Measurements from ENCODE around the gene TOR4A. TPM values are rescaled to one million over a fixed set of nuclear protein-coding genes. Genes with fewer than 3 reads are reported as not detected.
A peak's percentile ranks its signal among the peaks of the same experiment; 100 is the strongest.
"Not testable (repeated sequence)": the region's sequence is repeated elsewhere in the genome, so short reads cannot be mapped to it uniquely, and the experiment has no call there.

The TOR4A gene
- total RNA-seq, 2 experiments from 2014 or later, result 8.1 to 8.2 TPM

GRCh38 chr9:137252555-137253506 is 24.7 kb upstream of the TOR4A start:
- H3K4me3 Mint-ChIP-seq, result no peak overlapping the region
- H3K4me1 Mint-ChIP-seq, result peaks cover 5% of the 10 kb centered on the region
- POLR2A ChIA-PET, result interaction anchor here (2.0 to 7.2 kb wide), 2 partner anchors 10 to 29 kb away, joined by 9 to 171 read pairs; partner anchors contain the start of genes CYSRT1, RNF208 and TUBB4B
- no peak for ATAC-seq (ENCODE audit: low read depth)
- H3K27me3 Mint-ChIP-seq, result no peaks in the 10 kb centered on the region
- no peaks in the 10 kb centered on the region for H3K36me3 Mint-ChIP-seq
- peak; percentile 32 for DNase-seq
- H3K9me3 Mint-ChIP-seq, result no peaks in the 10 kb centered on the region
- no peak overlapping the region for H3K27ac Mint-ChIP-seq

- peaks cover 5% of the 10 kb centered on the region for H3K4me1 Mint-ChIP-seq
- POLR2A ChIA-PET, result interaction anchor here (0.5 to 7.2 kb wide), 10 partner anchors 11 to 169 kb away, joined by 3 to 171 read pairs (median 7); partner anchors contain the start of genes CYSRT1, EXD3, MAN1B1 and NOXA1
- H3K36me3 Mint-ChIP-seq, result no peaks in the 10 kb centered on the region
- no peaks in the 10 kb centered on the region for H3K9me3 Mint-ChIP-seq
- peak overlapping the region; percentile 79 for H3K4me3 Mint-ChIP-seq
- no peak for ATAC-seq (ENCODE audit: low read depth)
- H3K27me3 Mint-ChIP-seq, result no peaks in the 10 kb centered on the region
- peak; percentile 38 for DNase-seq
- H3K27ac Mint-ChIP-seq, result peak overlapping the region; percentile 64
Measured at GRCh38 chr9:137253717-137254623, 23.6 kb upstream of the TOR4A start.

- peaks cover 5% of the 10 kb centered on the region for H3K4me1 Mint-ChIP-seq
- peaks cover 2% of the 10 kb centered on the region for H3K36me3 Mint-ChIP-seq
- no peaks in the 10 kb centered on the region for H3K27me3 Mint-ChIP-seq
- peak within 1 kb of the TSS; percentile 76 for H3K27ac Mint-ChIP-seq
- ATAC-seq (ENCODE audit: low read depth), result peak; percentile 88
- peak; percentile 100 for DNase-seq
- peak within 1 kb of the TSS; percentile 91 for H3K4me3 Mint-ChIP-seq
- no peaks in the 10 kb centered on the region for H3K9me3 Mint-ChIP-seq
- POLR2A ChIA-PET, result interaction anchor here (0.5 to 7.2 kb wide), 10 partner anchors 12 to 169 kb away, joined by 3 to 171 read pairs (median 7); partner anchors contain the start of genes CYSRT1, EXD3, MAN1B1 and NDOR1
Measured at GRCh38 chr9:137254624-137255447, 22.7 kb upstream of the TOR4A start, which contains the start of gene NELFB. Gene NELFB (plus strand): TSS chr9:137255327.

- Mint-ChIP-seq H3K36me3 (peaks cover 2% of the 10 kb centered on the region), H3K4me1 (peaks cover 5% of the 10 kb centered on the region), H3K27me3 (no peaks in the 10 kb centered on the region), H3K9me3 (no peaks in the 10 kb centered on the region), H3K4me3 (peak overlapping the region; percentile 91), H3K27ac (peak overlapping the region; percentile 76)
- ATAC-seq (ENCODE audit: low read depth) (peak; percentile 29), DNase-seq (no peak)
- POLR2A ChIA-PET, result interaction anchor here (0.8 to 7.2 kb wide), 11 partner anchors 13 to 187 kb away, joined by 3 to 171 read pairs (median 4); partner anchors contain the start of genes EXD3, MAN1B1, NDOR1 and NOXA1
Measured at GRCh38 chr9:137255448-137256114, 21.9 kb upstream of the TOR4A start.

DNA sequence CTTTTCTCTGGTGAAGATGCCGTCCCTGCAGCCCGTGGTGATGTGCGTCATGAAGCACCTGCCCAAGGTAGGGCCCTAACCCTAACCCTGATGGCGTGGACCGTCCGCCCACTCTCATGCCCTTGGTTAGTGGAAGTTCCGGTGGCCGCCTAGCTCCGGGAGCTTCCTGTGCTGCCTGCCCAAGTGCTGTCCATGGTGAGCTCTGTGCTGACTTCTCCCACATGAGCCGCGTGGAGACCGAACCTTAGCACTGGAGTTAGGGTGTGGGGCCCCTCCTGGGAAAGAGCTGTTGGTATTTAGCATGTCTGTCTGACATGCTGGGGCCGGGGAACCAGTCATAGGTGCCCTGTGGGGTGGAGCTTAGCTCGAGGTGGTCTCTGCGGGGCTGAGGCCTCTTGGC is 21.2 kb upstream of the TOR4A start:
- H3K4me3 Mint-ChIP-seq, result peak overlapping the region; percentile 91
- no peak for ATAC-seq (ENCODE audit: low read depth)
- no peaks in the 10 kb centered on the region for H3K27me3 Mint-ChIP-seq
- peaks cover 5% of the 10 kb centered on the region for H3K4me1 Mint-ChIP-seq
- no peak overlapping the region for H3K27ac Mint-ChIP-seq
- POLR2A ChIA-PET, result interaction anchor here (0.8 to 7.2 kb wide), 6 partner anchors 13 to 188 kb away, joined by 3 to 171 read pairs (median 3); partner anchors contain the start of genes NDOR1, TMEM203 and TUBB4B
- no peaks in the 10 kb centered on the region for H3K9me3 Mint-ChIP-seq
- DNase-seq, result no peak
- peaks cover 2% of the 10 kb centered on the region for H3K36me3 Mint-ChIP-seq

- no peaks in the 10 kb centered on the region for H3K27me3 Mint-ChIP-seq
- no peak for DNase-seq
- peak overlapping the region; percentile 91 for H3K4me3 Mint-ChIP-seq
- no peaks in the 10 kb centered on the region for H3K9me3 Mint-ChIP-seq
- POLR2A ChIA-PET, result interaction anchor here (0.7 to 7.2 kb wide), 4 partner anchors 14 to 409 kb away, joined by 3 to 171 read pairs (median 4); partner anchors contain the start of gene TUBB4B
- peaks cover 4% of the 10 kb centered on the region for H3K36me3 Mint-ChIP-seq
- no peak overlapping the region for H3K27ac Mint-ChIP-seq
- ATAC-seq (ENCODE audit: low read depth), result no peak
- peaks cover 5% of the 10 kb centered on the region for H3K4me1 Mint-ChIP-seq
Measured at GRCh38 chr9:137256856-137257255, 20.7 kb upstream of the TOR4A start.

DNA sequence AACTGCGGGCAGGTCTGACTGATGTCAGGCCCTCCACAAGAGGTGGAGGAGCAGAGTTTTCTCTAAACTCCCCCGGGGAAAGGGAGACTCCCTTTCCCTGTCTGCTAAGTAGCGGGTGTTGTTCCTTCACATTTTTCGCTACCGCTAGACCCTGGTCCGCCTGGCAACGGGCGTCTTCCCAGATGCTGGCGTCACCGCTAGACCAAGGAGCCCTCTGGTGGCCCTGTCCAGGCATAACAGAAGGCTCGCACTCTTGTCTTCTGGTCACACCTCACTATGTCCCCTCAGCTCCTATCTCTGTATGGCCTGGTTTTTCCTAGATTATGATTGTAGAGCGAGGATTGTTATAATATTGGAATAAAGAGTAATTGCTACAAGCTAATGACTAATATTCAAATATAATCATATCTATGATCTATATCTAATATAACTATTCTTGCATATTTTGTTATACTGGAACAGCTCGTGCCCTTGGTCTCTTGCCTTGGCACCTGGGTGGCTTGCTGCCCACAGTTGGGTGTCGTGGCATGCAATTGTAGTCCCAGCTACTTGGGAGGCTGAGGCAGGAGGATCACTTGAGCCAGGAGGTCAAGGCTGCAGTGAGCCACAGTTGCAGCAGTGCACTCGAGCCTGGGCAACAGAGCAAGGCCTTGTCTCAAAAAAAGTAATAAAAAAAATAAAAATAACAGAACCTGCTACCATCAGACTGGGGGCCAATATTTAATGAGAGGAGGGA is 15.2 kb upstream of the TOR4A start:
- H3K4me3 Mint-ChIP-seq; H3K27me3 Mint-ChIP-seq; H3K27ac Mint-ChIP-seq; ATAC-seq (ENCODE audit: low read depth); H3K36me3 Mint-ChIP-seq; H3K9me3 Mint-ChIP-seq; H3K4me1 Mint-ChIP-seq: not testable (repeated sequence)
- POLR2A ChIA-PET, result interaction anchor here (1.1 kb wide), 1 partner anchor 20 kb away, joined by 3 read pairs; no protein-coding TSS in a partner anchor
- peak; percentile 36 for DNase-seq

- no peak overlapping the region for H3K27ac Mint-ChIP-seq
- POLR2A ChIA-PET, result no interaction called here
- peaks cover 11% of the 10 kb centered on the region for H3K36me3 Mint-ChIP-seq
- H3K27me3 Mint-ChIP-seq, result no peaks in the 10 kb centered on the region
- H3K4me1 Mint-ChIP-seq, result peaks cover 4% of the 10 kb centered on the region
- no peaks in the 10 kb centered on the region for H3K9me3 Mint-ChIP-seq
- no peak for DNase-seq
- ATAC-seq (ENCODE audit: low read depth), result no peak
- no peak overlapping the region for H3K4me3 Mint-ChIP-seq
Measured at GRCh38 chr9:137262909-137263285, 14.6 kb upstream of the TOR4A start.

- ATAC-seq (ENCODE audit: low read depth), result no peak
- no peak for DNase-seq
- H3K4me3 Mint-ChIP-seq, result no peak overlapping the region
- H3K36me3 Mint-ChIP-seq, result peaks cover 15% of the 10 kb centered on the region
- H3K27ac Mint-ChIP-seq, result no peak overlapping the region
- H3K9me3 Mint-ChIP-seq, result no peaks in the 10 kb centered on the region
- H3K4me1 Mint-ChIP-seq, result peaks cover 4% of the 10 kb centered on the region
- POLR2A ChIA-PET, result no interaction called here
- no peaks in the 10 kb centered on the region for H3K27me3 Mint-ChIP-seq
Measured at GRCh38 chr9:137263506-137263905, 14.0 kb upstream of the TOR4A start.

- ATAC-seq (ENCODE audit: low read depth) (no peak), DNase-seq (no peak)
- peaks cover 7% of the 10 kb centered on the region for H3K4me1 Mint-ChIP-seq
- H3K9me3 Mint-ChIP-seq, result no peaks in the 10 kb centered on the region
- POLR2A ChIA-PET, result interaction anchor here (0.6 kb wide), 1 partner anchor 41 kb away, joined by 3 read pairs; no protein-coding TSS in a partner anchor
- peaks cover 17% of the 10 kb centered on the region for H3K36me3 Mint-ChIP-seq
- H3K4me3 Mint-ChIP-seq, result no peak overlapping the region
- H3K27me3 Mint-ChIP-seq, result no peaks in the 10 kb centered on the region
- H3K27ac Mint-ChIP-seq, result no peak overlapping the region
Measured at GRCh38 chr9:137264067-137264466, 13.5 kb upstream of the TOR4A start.

DNA sequence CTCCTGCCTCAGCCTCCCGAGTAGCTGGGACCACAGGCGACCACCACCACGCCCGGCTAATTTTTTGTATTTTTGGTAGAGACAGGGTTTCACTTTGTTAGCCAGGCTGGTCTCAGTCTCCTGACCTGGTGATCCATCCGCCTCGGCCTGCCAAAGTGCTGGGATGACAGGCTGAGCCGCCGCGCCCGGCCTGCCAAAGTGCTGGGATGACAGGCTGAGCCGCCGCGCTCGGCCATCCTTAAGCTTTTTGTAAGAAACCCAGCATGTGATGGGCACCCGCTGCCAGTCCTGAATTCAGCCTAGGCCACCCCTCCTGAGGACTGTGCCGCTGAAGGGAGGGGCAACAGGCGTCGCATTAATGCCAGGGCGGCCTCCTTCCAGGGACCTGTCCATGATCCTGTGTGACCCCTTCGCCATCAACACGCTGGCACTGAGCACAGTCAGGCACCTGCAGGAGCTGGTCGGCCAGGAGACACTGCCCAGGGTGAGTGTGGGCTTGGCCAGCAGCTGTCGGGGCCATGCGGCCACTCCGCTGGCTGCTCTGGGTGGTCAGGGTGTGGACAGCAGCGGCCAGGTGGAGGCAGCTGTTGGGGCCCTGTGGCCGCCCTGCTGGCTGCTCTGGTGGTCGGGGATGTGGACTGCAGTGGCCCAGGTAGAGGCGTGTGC is 11.9 kb upstream of the TOR4A start:
- DNase-seq (no peak), ATAC-seq (ENCODE audit: low read depth) (no peak)
- Mint-ChIP-seq H3K27ac (no peak overlapping the region), H3K4me1 (peaks cover 7% of the 10 kb centered on the region), H3K4me3 (no peak overlapping the region), H3K27me3 (no peaks in the 10 kb centered on the region), H3K9me3 (no peaks in the 10 kb centered on the region), H3K36me3 (peaks cover 20% of the 10 kb centered on the region)
- POLR2A ChIA-PET, result interaction anchor here (1.1 kb wide), 1 partner anchor 322 kb away, joined by 4 read pairs; no protein-coding TSS in a partner anchor

All from activated naive CD8-positive, alpha-beta T cell treated with anti-CD3 and anti-CD28 coated beads, Interleukin-2, amount 10 ng/mL, durations not matched to agents 7 days and 5 days (primary cell).